ENCODE measurements around the gene BFSP2.

DNA sequence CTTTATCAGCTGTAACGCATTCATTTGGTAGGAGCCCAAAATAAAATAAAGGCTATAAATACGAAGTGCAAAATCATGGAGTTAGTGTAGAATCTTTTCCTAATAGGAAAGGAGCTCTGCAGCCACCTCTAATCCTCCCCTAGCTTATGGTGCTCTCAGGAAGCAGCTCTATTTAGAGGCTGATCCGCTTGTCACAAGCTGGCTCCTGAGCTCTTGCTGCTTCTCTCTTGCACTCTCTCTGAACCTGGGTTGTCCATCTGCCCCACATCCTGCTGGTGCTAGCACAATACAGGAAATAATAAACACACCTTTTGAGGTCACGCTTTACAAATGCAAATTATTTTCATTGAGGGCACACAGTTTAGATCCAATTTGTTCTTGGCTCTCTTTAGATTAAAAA is 37.3 kb upstream of the BFSP2 start:
- TF ChIP-seq EZH2 (IDR thresholded peaks at IDR 0.05; ENCODE audit: borderline replicate concordance, insufficient read depth, low read depth, low read length, poor library complexity, severe bottlenecking), result no peak
- TF ChIP-seq CTCF (IDR thresholded peaks at IDR 0.05), result no peak
